NCI-H2081 (cell line): ENCODE results near the gene CENPN.

Experiments
- DNase-seq, 2 experiments: peaks; one replicate each; lab custom pipeline; 2025; lab: John Stamatoyannopoulos, UW

CENPN gene, protein sequence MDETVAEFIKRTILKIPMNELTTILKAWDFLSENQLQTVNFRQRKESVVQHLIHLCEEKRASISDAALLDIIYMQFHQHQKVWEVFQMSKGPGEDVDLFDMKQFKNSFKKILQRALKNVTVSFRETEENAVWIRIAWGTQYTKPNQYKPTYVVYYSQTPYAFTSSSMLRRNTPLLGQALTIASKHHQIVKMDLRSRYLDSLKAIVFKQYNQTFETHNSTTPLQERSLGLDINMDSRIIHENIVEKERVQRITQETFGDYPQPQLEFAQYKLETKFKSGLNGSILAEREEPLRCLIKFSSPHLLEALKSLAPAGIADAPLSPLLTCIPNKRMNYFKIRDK

GRCh38 chr16:81006813-81007695 is at the start of gene CENPN, which contains the start of gene CMC2:
Gene CENPN (plus strand): TSS chr16:81007214. CDS start chr16:81011940, 4,726 bp downstream.
Gene CMC2 (minus strand): TSS chr16:81006885. CDS start chr16:80997394, 9,491 bp downstream.
- DNase-seq = peak; percentile 92 to 94

- DNase-seq = no peak
Measured at GRCh38 chr16:80958284-80958683, 48.7 kb upstream of the CENPN start.

DNA sequence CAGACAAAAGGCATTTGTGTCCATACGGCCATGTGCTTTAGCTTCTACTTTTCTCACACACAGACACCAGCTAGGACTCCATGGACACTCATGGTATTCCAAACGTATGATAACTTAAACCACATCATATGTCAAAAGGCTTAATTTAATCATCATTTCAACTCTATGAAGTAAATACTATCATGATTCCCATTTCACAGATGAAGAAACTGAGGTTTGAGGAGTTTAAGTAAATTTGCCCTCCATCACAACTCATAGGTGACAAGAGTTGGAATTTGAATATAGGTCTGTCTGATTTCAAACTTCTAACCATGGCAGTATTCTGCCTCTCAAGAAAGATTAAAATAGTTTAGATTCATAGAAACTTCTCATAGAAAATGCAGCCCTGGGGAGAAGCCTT is 44.1 kb upstream of the CENPN start:
- no peak for DNase-seq

GRCh38 chr16:80964351-80964750 is 42.7 kb upstream of the CENPN start:
- no peak for DNase-seq

DNA sequence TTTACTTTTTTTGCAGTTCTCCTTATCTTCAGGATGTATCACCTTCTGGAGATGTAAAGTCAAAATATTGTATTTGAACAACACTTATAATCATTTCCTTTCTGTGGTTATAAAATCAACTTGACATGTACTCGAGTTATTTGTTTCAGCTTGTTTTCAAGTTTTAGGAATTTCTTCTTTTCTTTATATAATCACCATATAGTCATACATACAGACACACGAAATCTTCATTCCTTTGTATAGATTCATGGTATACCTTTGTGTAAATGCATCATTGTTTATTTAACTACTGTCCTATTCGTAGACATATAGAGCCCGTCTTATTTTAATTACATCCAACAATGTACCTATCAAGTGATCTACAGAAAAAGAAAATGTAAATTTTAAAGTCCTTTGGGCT is 40.4 kb upstream of the CENPN start:
- DNase-seq = no peak

- no peak for DNase-seq
Measured at GRCh38 chr16:80968386-80969113, 38.5 kb upstream of the CENPN start.

DNA sequence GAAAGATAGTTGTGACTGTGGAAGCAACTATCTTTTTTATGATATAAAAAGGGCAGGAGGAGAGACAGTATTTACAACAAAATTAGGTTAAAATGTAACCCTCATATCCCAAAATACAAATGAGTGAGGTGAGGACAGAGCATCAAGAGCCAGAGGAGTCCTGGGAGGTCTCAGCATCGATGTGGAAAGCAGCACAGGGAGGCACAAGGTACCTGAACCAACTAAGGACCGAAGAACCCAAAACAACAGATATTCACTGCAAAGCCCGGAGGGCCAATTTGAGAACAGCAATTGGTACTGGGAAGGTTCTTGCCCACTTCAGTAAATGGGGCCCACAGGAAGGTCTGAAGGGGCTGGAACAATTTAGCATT is 37.9 kb upstream of the CENPN start:
- DNase-seq = no peak

DNA sequence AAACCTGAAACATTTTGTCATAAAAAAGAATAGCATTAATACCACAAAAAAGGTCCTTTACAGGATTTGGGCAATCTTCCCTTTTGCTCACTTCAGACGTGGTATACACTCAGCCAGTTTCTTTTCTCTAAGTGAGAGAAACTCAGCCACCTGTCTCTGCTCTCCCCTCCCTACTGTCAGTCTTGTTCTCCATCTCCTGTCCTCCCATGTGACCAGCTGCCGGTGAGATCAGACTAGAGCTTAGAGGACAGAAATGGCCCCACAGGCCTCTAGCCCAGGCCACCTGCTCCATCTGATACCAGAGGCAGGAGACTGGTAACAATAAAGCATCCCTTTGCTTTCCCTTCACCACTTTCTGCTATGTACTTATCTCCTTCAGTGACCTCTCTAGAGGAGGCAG is 35.2 kb upstream of the CENPN start:
- DNase-seq = no peak

DNA sequence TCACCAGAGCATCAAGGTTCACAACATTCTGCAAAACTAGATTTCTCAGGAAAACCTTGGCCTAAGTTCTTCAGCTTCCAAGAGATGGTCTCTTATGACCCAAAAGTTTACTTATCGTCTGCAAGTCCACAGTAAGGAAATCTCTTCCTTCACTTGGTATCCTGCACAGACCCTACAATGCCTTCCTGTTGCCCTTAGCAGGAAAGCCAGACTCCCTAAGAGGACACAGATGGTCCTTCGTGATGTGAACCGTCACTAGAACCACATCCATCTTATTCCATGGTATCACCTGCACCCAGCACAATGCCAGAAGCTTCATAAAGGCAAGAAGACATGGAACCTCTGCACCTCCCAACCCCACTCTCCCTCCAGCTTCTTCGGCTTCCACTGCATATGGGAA is 34.4 kb upstream of the CENPN start:
- DNase-seq = no peak

GRCh38 chr16:80973991-80974390 is 33.0 kb upstream of the CENPN start:
- no peak for DNase-seq

DNA sequence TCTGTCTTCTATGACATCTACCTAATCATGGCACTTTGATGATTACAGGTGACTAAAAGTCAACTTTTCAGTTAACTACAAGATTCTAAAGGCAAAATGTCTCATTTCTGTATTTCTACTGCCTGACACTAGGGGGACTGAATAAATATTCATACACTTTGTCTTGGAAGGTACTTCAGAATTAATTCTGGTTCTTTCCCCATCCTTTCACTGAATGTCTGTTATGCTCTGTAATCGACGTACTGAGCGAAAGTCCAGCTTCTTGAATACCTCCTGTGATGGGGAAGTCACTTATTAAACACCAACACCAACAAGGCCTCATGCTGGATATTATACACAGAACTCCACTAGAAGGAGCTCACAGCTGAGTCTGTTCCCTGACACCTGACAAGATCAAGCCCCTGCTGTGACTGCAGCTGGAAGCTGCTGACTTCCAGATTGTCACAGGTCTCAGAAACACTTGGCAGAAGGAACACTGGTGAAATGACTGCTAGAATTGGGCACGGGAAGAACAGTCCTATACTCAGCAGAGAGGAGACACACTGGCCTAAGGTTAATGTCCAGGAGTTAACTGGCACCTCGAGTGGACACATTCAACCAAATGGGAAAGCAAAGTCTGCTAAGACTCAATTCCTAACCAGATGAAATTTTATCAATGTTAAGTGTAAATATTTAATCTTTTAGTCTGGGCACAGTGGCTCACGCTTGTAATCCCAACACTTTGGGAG is 32.2 kb upstream of the CENPN start:
- DNase-seq = no peak

DNA sequence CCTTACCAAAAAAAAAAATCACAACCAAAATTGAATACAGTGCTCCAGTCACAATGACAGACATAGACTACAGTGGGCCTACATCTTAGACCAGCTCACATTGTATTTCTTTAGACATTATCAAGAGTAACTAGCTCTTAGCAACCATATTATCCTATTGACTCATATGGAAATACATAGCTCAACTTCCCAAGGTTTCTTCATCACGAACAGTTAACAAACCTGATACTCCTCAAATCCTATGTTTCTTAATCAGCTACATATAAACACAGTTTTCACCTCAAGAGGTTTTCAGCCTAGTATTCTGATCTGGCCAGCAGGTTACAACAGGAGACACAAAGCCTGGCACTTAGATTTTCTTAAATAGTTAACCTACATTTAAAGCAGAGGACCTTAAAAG is 30.1 kb upstream of the CENPN start:
- no peak for DNase-seq

DNA sequence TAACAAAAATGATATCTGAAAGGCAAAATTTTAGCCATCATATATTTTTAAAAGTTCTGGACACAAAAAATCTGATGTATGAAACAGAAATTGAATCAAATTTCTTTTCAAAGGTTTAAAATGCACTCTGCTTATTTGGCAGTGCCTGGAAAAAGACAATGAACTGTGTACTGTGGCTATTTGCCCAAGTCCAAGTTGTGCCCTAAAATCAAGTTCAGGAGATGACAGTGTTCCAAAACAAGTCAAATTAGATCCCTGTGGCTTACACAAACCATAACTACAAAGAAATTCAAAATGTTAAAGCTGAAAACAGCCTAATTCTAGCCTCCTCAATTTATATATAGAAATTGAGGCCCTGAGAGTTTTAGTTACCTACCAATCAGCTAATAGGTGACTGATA is 25.9 kb upstream of the CENPN start:
- no peak for DNase-seq

DNA sequence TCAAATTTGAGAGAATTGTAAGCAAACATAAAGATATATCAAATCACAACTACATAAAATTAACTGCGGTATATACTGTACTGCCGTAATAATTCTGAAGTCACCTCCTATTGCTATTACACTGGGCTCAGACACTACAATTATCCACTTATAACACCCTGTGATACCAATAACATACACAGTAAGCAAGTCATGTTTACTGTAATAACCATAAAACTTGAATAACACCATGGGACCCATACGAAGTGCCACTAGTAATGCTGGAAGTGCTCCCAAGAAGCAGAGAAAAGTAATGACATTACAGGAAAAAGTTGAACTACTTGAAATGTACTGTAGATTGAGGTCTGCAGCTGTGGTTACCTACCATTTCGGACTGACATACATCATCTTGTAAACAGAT is 24.4 kb upstream of the CENPN start:
- DNase-seq = no peak

- DNase-seq = no peak
Measured at GRCh38 chr16:80984124-80984892, 22.7 kb upstream of the CENPN start.

GRCh38 chr16:80985611-80986010 is 21.4 kb upstream of the CENPN start:
- DNase-seq = no peak

- DNase-seq = no peak
Measured at GRCh38 chr16:80986557-80986956, 20.5 kb upstream of the CENPN start.

- no peak for DNase-seq
Measured at GRCh38 chr16:80988756-80989155, 18.3 kb upstream of the CENPN start.

DNA sequence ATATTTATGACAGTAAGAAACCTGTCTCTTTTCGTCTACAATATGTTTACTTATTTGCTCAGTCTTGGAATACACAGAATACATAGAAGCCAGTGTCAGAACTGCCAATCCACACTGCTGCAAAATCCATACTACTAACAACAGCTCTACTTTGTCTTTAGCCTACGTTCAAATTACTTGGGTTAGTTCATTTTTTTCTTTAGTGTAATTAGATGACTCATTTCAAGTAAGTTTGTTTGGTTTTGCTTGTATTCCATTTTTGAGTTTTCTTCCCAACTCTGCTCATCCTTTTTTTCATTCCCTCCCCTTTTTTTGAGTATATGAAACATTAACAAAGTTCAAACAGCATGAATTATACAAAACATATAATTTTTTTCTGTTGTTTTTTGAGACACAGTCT is 17.2 kb upstream of the CENPN start:
- DNase-seq = no peak

DNA sequence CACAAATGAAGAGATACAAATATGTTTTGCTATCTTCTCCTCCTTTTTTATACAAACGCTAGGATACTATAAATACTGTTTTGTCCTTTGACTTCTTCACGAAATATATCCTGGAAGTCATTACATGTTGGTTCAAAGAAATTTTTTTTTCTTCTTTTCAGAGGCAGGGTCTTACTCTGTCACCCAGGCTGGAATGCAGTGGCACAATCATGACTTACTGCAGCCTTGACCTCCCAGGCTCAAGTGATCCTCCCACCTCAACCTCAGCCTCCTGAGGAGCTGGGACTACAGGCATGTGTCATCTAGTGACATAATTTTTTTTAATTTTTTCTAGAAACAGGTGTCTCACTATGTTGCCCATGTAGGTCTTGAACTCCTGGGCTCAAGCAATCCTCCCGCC is 16.4 kb upstream of the CENPN start:
- no peak for DNase-seq

GRCh38 chr16:80990978-80991377 is 16.0 kb upstream of the CENPN start:
- no peak for DNase-seq
